ENCODE data around the gene SERPINA1. TPM values are rescaled to one million over a fixed set of nuclear protein-coding genes. Genes with fewer than 3 reads are reported as not detected.

The SERPINA1 gene
- total RNA-seq, 1 experiment from 2014 or later, result not detected

DNA sequence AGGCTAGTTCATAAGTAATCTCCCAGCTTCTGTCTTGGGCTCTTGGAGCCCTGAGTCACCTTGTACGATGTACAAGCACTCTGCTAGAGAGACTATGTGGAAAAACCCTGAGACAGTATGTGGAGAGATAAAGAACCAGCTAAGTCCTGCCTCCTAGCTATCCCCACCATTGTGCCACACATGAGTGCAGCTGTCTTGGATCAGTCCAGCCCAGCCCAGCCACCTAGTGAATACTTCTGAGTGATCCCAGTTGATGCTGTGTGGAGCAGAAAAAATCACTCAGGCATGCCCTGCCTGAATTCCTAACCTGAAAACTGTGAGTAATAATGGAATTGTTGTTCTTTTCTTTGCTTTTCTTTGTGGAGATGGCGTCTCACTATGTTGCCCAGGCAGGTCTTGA is 60.2 kb downstream of the SERPINA1 start:
- TF ChIP-seq, protein P1, sequence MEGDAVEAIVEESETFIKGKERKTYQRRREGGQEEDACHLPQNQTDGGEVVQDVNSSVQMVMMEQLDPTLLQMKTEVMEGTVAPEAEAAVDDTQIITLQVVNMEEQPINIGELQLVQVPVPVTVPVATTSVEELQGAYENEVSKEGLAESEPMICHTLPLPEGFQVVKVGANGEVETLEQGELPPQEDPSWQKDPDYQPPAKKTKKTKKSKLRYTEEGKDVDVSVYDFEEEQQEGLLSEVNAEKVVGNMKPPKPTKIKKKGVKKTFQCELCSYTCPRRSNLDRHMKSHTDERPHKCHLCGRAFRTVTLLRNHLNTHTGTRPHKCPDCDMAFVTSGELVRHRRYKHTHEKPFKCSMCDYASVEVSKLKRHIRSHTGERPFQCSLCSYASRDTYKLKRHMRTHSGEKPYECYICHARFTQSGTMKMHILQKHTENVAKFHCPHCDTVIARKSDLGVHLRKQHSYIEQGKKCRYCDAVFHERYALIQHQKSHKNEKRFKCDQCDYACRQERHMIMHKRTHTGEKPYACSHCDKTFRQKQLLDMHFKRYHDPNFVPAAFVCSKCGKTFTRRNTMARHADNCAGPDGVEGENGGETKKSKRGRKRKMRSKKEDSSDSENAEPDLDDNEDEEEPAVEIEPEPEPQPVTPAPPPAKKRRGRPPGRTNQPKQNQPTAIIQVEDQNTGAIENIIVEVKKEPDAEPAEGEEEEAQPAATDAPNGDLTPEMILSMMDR (conservative IDR thresholded peaks at IDR 0.05), result no peak
- Histone ChIP-seq H3K23me2 (ENCODE audit: insufficient read length, low read depth, low read length, poor library complexity, severe bottlenecking) (no peaks in the 10 kb centered on the region), H3K27me3 (ENCODE audit: insufficient read depth, low read length) (no peaks in the 10 kb centered on the region), H4K8ac (replicated peaks; ENCODE audit: insufficient read length, low read depth, low read length) (no peak overlapping the region), H3K56ac (ENCODE audit: insufficient read length, low read depth, low read length) (no peak overlapping the region), H2BK20ac (ENCODE audit: low read depth, low read length, poor library complexity, severe bottlenecking) (no peak overlapping the region), H3K4me1 (ENCODE audit: insufficient read depth, low read length) (no peaks in the 10 kb centered on the region), H2AK5ac (ENCODE audit: insufficient read length, low read length) (no peak overlapping the region), H3K18ac (ENCODE audit: insufficient read length, low read depth, low read length) (no peak overlapping the region), H3K27ac (ENCODE audit: insufficient read length, low read depth, low read length) (no peak overlapping the region), H3K4me2 (ENCODE audit: insufficient read depth, insufficient read length, low read length) (no peak overlapping the region), H4K20me1 (ENCODE audit: control insufficient read depth, insufficient read depth, insufficient read length) (no peaks in the 10 kb centered on the region), H2BK120ac (ENCODE audit: low read depth, low read length, poor library complexity, severe bottlenecking) (no peak overlapping the region), H3K4ac (ENCODE audit: low read depth, low read length) (no peak overlapping the region), H2BK5ac (ENCODE audit: insufficient read length, low read length) (no peak overlapping the region), H2AFZ (ENCODE audit: low read length) (no peak overlapping the region), H3K14ac (ENCODE audit: insufficient read depth, low read length) (no peak overlapping the region), H4K5ac (ENCODE audit: insufficient read length, low read depth, low read length) (no peak overlapping the region), H3K79me2 (ENCODE audit: insufficient read depth, low read length) (no peaks in the 10 kb centered on the region), H4K91ac (ENCODE audit: insufficient read length, low read depth, low read length) (no peak overlapping the region), H2BK12ac (ENCODE audit: insufficient read length, low read depth, low read length) (no peak overlapping the region), H3K23ac (ENCODE audit: insufficient read length, low read depth, low read length) (no peak overlapping the region), H2BK15ac (ENCODE audit: low read depth, low read length) (no peak overlapping the region), H3T11ph (ENCODE audit: low read length) (no peak overlapping the region), H3K9me3 (ENCODE audit: control insufficient read depth, low read depth, low read length) (no peaks in the 10 kb centered on the region), H3K79me1 (ENCODE audit: insufficient read depth, low read depth, low read length, poor library complexity, severe bottlenecking) (no peaks in the 10 kb centered on the region), H3K9ac (ENCODE audit: extremely low read depth, insufficient read length, low read length) (no peak overlapping the region)
- DNase-seq, result no peak
- no CpG with 5 or more reads among the region's 2 CpGs for WGBS (ENCODE audit: extremely low coverage, insufficient read length, low lambda C conversion rate)
- Mint-ChIP-seq H3K27ac (no peak overlapping the region), H3K4me3 (no peak overlapping the region), H3K9me3 (0 out of 5 replicates have a peak, but pooled peaks cover 0 to 3% of the 10 kb centered on the region in 2 experiments), H3K27me3 (ENCODE audit: low read depth) (peaks cover 3% of the 10 kb centered on the region; the same call in 1 of the 2 replicates), H3K4me1 (peaks cover 2 to 4% of the 10 kb centered on the region in 2 experiments; a peak in 3 of 4 replicates), H3K36me3 (ENCODE audit: insufficient read depth in 1 of 3, low read depth in 3 of 3) (no peaks in the 10 kb centered on the region)

Other genes starting within 250 kb of the SERPINA1 start
- 3.9 and 5.1 TPM in 2 replicates for gene PPP4R4, start 214.3 kb downstream of the SERPINA1 start, total RNA-seq (2021)
- not detected in 2 replicates for gene SERPINA10, start 95.3 kb downstream of the SERPINA1 start, total RNA-seq (2021)
- not detected in 2 replicates for gene SERPINA6, start 65.3 kb downstream of the SERPINA1 start, total RNA-seq (2021)
- not detected in 2 replicates for gene SERPINA2, start 21.9 kb downstream of the SERPINA1 start, total RNA-seq (2021)
- not detected in 2 replicates for gene SERPINA11, start 64.2 kb upstream of the SERPINA1 start, total RNA-seq (2021)
- gene SERPINA9, start 87.6 kb upstream of the SERPINA1 start, total RNA-seq (2021), result not detected in 2 replicates
- gene SERPINA12, start 120.9 kb upstream of the SERPINA1 start, total RNA-seq (2021), result not detected in 2 replicates
- gene SERPINA4, start 172.8 kb upstream of the SERPINA1 start, total RNA-seq (2021), result not detected in 2 replicates
- 1.1 and 1.2 TPM in 2 replicates for gene SERPINA5, start 192.8 kb upstream of the SERPINA1 start, total RNA-seq (2021)
- not detected in 2 replicates for gene SERPINA3, start 223.8 kb upstream of the SERPINA1 start, total RNA-seq (2021)

Data from H9 (cell line).